ENCODE data around the gene CHRNA4.

- no peak for TF ChIP-seq CTCF (IDR thresholded peaks at IDR 0.05)
- no peak for TF ChIP-seq POLR2A (IDR thresholded peaks at IDR 0.05)
Measured at GRCh38 chr20:63330940-63331339, 30.2 kb downstream of the CHRNA4 start.
